Measurements from ENCODE around the gene SYT3. TPM values are rescaled to one million over a fixed set of nuclear protein-coding genes. Genes with fewer than 3 reads are reported as not detected.

Gene SYT3
- total and polyA plus RNA-seq, 7 donors, result under 0.01 to 0.66 (median 0.37) TPM; not detected in 1

- no peaks in the 10 kb centered on the region for H3K9me3 ChIP-seq
- peaks cover 0 to 57% (median 49%) of the 10 kb centered on the region in 3 donors for H3K27me3 ChIP-seq
- WGBS, 2 donors, result 55 to 62% methylated on average over 2 of the region's 2 CpGs
- H3K4me1 ChIP-seq, result peaks cover 0 to 13% (median 7%) of the 10 kb centered on the region in 4 donors
- TF ChIP-seq POLR2A (IDR thresholded peaks at IDR 0.05) (no peak), CTCF (IDR thresholded peaks at IDR 0.05) (no peak), POLR2AphosphoS5 (IDR thresholded peaks at IDR 0.05) (no peak), EP300 (IDR thresholded peaks at IDR 0.05) (no peak)
- no peak overlapping the region for H3K4me3 ChIP-seq
- H3K27ac ChIP-seq, result no peak overlapping the region
- H3K36me3 ChIP-seq, result no peaks in the 10 kb centered on the region
- no peak for DNase-seq
- intact Hi-C loops (cut with DNase I), result no loop called here
These were observed 687 bp upstream of the SYT3 start for GRCh38 chr19:50640368-50640767.

- peaks cover 0 to 54% (median 49%) of the 10 kb centered on the region in 3 donors for H3K27me3 ChIP-seq
- intact Hi-C loops (cut with DNase I), result no loop called here
- 46 to 50% methylated on average over 10 of the region's 10 CpGs for WGBS, 2 donors
- peaks cover 0 to 11% (median 7%) of the 10 kb centered on the region in 4 donors for H3K9me3 ChIP-seq
- H3K36me3 ChIP-seq, result no peaks in the 10 kb centered on the region
- no peak overlapping the region for H3K27ac ChIP-seq
- no peak for DNase-seq
- TF ChIP-seq CTCF (IDR thresholded peaks at IDR 0.05) (no peak), POLR2AphosphoS5 (IDR thresholded peaks at IDR 0.05) (no peak), POLR2A (IDR thresholded peaks at IDR 0.05) (no peak), EP300 (IDR thresholded peaks at IDR 0.05) (no peak)
- H3K4me3 ChIP-seq, result no peak overlapping the region
- H3K4me1 ChIP-seq, result peaks cover 0 to 13% (median 7%) of the 10 kb centered on the region in 4 donors
These were observed 1.1 kb downstream of the SYT3 start for GRCh38 chr19:50638600-50638999.

- no peak for DNase-seq
- whole genome bisulfite sequencing, 2 donors, result 68% methylated on average over 5 of the region's 5 CpGs
- intact Hi-C loops (cut with DNase I), result no loop called here
These were observed 3.2 kb downstream of the SYT3 start for GRCh38 chr19:50636317-50637085.

GRCh38 chr19:50633973-50634372 is 5.7 kb downstream of the SYT3 start:
- Histone ChIP-seq H3K9me3 (peaks cover 0 to 16% (median 8%) of the 10 kb centered on the region in 4 donors), H3K36me3 (no peaks in the 10 kb centered on the region), H3K27me3 (peaks cover 0 to 43% (median 36%) of the 10 kb centered on the region in 3 donors), H3K27ac (no peak overlapping the region), H3K4me1 (peaks cover 0 to 3% (median 1%) of the 10 kb centered on the region in 4 donors), H3K4me3 (no peak overlapping the region)
- WGBS, 2 donors, result 90 to 94% methylated on average over 2 of the region's 2 CpGs
- intact Hi-C loops (cut with DNase I), result no loop called here
- DNase-seq, result no peak
- TF ChIP-seq EP300 (IDR thresholded peaks at IDR 0.05) (no peak), POLR2AphosphoS5 (IDR thresholded peaks at IDR 0.05) (no peak), POLR2A (IDR thresholded peaks at IDR 0.05) (no peak), CTCF (IDR thresholded peaks at IDR 0.05) (no peak)

More at GRCh38 chr19:50636317-50637085, 3.2 kb downstream of the SYT3 start:
- no peak for TF ChIP-seq POLR2AphosphoS5 (IDR thresholded peaks at IDR 0.05)
- TF ChIP-seq POLR2A (IDR thresholded peaks at IDR 0.05), result no peak
- no peak for TF ChIP-seq EP300 (IDR thresholded peaks at IDR 0.05)
- TF ChIP-seq CTCF (IDR thresholded peaks at IDR 0.05), result no peak
- Histone ChIP-seq H3K4me1 (peaks cover 0 to 13% (median 7%) of the 10 kb centered on the region in 4 donors), H3K27me3 (peaks cover 0 to 48% (median 47%) of the 10 kb centered on the region in 3 donors), H3K4me3 (no peak overlapping the region), H3K9me3 (peaks cover 0 to 16% (median 8%) of the 10 kb centered on the region in 4 donors), H3K36me3 (no peaks in the 10 kb centered on the region), H3K27ac (no peak overlapping the region)

All from sigmoid colon (tissue), 7 donors.